ENCODE measurements around the gene FGFR1OP2.
"Not testable (repeated sequence)": the region's sequence is repeated elsewhere in the genome, so short reads cannot be mapped to it uniquely, and the experiment has no call there.

Gene FGFR1OP2

GRCh38 chr12:26940516-26941214 is 2.4 kb downstream of the FGFR1OP2 start:
- FAIRE-seq: peak; percentile 71
- DNase-seq (ENCODE audit: insufficient read length, low spot score): no peak

- no peak for FAIRE-seq
- DNase-seq (ENCODE audit: insufficient read length, low spot score): no peak
These were observed 2.9 kb downstream of the FGFR1OP2 start for GRCh38 chr12:26941215-26941594.

- no peak for FAIRE-seq
- DNase-seq (ENCODE audit: insufficient read length, low spot score): no peak
These were observed 10.0 kb downstream of the FGFR1OP2 start for GRCh38 chr12:26948309-26948708.

- FAIRE-seq: peak; percentile 58
These were observed 15.2 kb downstream of the FGFR1OP2 start for GRCh38 chr12:26953447-26953846.

GRCh38 chr12:26954027-26954426 is 15.8 kb downstream of the FGFR1OP2 start:
- FAIRE-seq (no peak), DNase-seq (ENCODE audit: insufficient read length, low spot score) (no peak)

More at GRCh38 chr12:26953447-26953846, 15.2 kb downstream of the FGFR1OP2 start:
- DNase-seq (ENCODE audit: insufficient read length, low spot score): no peak

- DNase-seq (ENCODE audit: insufficient read length, low spot score); FAIRE-seq: not testable (repeated sequence)
These were observed 23.1 kb downstream of the FGFR1OP2 start for GRCh38 chr12:26961391-26961790.

- DNase-seq (ENCODE audit: insufficient read length, low spot score): no peak
- no peak for FAIRE-seq
These were observed 23.5 kb downstream of the FGFR1OP2 start for GRCh38 chr12:26961803-26962202.

- no peak for FAIRE-seq
These were observed 25.1 kb downstream of the FGFR1OP2 start for GRCh38 chr12:26963413-26963812.

GRCh38 chr12:26966842-26967241 is 28.6 kb downstream of the FGFR1OP2 start:
- no peak for FAIRE-seq
- DNase-seq (ENCODE audit: insufficient read length, low spot score): no peak

More at GRCh38 chr12:26963413-26963812, 25.1 kb downstream of the FGFR1OP2 start:
- DNase-seq (ENCODE audit: insufficient read length, low spot score): no peak

GRCh38 chr12:26970136-26970535 is 31.9 kb downstream of the FGFR1OP2 start:
- FAIRE-seq (no peak), DNase-seq (ENCODE audit: insufficient read length, low spot score) (no peak)

- peak; percentile 55 for DNase-seq (ENCODE audit: insufficient read length, low spot score)
- peak; percentile 96 for FAIRE-seq
These were observed 33.7 kb downstream of the FGFR1OP2 start for GRCh38 chr12:26971963-26972362.

GRCh38 chr12:26976687-26977086 is 38.4 kb downstream of the FGFR1OP2 start:
- DNase-seq (ENCODE audit: insufficient read length, low spot score) (no peak), FAIRE-seq (no peak)

- FAIRE-seq (no peak), DNase-seq (ENCODE audit: insufficient read length, low spot score) (no peak)
These were observed 40.5 kb downstream of the FGFR1OP2 start for GRCh38 chr12:26978801-26979200.

GRCh38 chr12:26979733-26980132 is 41.5 kb downstream of the FGFR1OP2 start:
- DNase-seq (ENCODE audit: insufficient read length, low spot score): no peak
- FAIRE-seq: no peak

GRCh38 chr12:26982866-26983265 is 44.6 kb downstream of the FGFR1OP2 start:
- DNase-seq (ENCODE audit: insufficient read length, low spot score): no peak
- no peak for FAIRE-seq

- FAIRE-seq (no peak), DNase-seq (ENCODE audit: insufficient read length, low spot score) (no peak)
These were observed 49.6 kb downstream of the FGFR1OP2 start for GRCh38 chr12:26987634-26988424.

- DNase-seq (ENCODE audit: insufficient read length, low spot score) (no peak), FAIRE-seq (no peak)
These were observed 50.4 kb downstream of the FGFR1OP2 start for GRCh38 chr12:26988703-26989102.

- FAIRE-seq (no peak), DNase-seq (ENCODE audit: insufficient read length, low spot score) (no peak)
These were observed 51.6 kb downstream of the FGFR1OP2 start for GRCh38 chr12:26989873-26990272.

- DNase-seq (ENCODE audit: insufficient read length, low spot score): no peak
- FAIRE-seq: no peak
These were observed 53.6 kb downstream of the FGFR1OP2 start for GRCh38 chr12:26991826-26992225.

GRCh38 chr12:26994109-26994508 is 55.8 kb downstream of the FGFR1OP2 start:
- FAIRE-seq: no peak

GRCh38 chr12:26995706-26996105 is 57.4 kb downstream of the FGFR1OP2 start:
- DNase-seq (ENCODE audit: insufficient read length, low spot score) (no peak), FAIRE-seq (no peak)

More at GRCh38 chr12:26994109-26994508, 55.8 kb downstream of the FGFR1OP2 start:
- no peak for DNase-seq (ENCODE audit: insufficient read length, low spot score)

- no peak for DNase-seq (ENCODE audit: insufficient read length, low spot score)
- FAIRE-seq: no peak
These were observed 58.7 kb downstream of the FGFR1OP2 start for GRCh38 chr12:26997003-26997402.
